ENCODE results near the gene PWP1.

Gene PWP1

DNA sequence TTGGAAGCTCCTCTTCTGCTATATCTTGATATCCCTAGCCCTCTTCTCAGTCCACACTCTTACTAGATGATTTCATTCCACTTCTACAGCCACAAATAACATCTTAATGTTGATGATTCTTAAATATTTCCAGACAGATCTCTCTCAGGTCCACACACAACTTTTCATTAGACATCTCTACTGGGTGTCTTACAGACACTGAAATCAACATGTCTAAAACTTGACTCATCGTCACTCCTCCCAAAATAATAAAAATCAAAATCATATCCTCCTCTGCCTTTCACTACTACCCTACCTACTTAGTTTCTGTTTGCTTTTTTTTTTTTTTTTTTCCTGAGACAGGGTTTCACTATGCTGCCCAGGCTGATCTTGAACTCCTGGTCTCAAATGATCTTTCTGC, 63.5 kb downstream of the PWP1 start:
- DNase-seq = no peak

DNA sequence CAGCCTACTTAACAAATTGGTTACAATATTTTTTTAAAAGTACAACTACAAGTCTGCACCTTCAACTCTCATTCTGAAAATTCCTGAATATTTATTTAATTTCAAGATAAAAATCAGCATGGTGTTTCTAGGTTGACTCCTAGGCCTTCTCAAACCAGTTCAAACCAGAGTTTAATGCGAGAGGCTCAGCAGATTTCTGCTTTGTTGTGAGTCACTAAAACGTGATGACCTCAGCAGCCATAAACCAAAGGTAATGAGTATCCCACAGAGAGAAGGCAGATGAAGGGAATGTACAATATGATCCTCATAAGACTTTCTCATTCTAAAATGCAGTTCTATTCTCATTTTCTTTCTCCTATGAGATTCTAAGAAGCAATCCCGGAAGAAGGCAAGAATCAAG, 73.8 kb downstream of the PWP1 start:
- DNase-seq = no peak

DNA sequence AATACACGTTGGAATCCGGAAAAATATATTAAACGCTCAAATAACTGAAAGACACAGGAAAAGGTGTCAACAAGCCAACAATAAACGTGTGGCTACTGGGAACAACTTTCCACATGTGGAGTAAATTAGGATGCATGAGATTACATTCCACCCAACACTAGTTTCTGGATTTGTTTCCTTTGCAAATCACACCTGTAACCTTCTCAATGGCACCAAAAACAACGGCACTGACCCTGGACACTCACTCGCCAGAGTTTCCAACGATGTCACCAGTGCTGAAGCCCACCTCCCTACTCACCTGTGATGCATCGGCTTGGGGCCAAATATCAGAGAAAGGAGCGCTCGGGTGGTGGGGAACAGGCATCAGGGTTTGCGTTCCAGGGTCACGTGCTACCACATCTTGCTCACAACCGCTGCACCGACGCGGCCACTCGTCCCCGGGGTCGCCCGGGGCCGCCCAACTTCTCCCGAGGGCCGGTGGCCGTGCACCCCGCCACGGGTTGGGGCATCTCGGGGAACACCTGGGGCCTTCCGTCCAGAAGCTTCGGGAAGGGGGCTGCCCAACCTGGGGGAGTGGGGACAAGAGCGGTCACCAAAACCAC, 74.7 kb downstream of the PWP1 start:
- DNase-seq = peak; percentile 63

DNA sequence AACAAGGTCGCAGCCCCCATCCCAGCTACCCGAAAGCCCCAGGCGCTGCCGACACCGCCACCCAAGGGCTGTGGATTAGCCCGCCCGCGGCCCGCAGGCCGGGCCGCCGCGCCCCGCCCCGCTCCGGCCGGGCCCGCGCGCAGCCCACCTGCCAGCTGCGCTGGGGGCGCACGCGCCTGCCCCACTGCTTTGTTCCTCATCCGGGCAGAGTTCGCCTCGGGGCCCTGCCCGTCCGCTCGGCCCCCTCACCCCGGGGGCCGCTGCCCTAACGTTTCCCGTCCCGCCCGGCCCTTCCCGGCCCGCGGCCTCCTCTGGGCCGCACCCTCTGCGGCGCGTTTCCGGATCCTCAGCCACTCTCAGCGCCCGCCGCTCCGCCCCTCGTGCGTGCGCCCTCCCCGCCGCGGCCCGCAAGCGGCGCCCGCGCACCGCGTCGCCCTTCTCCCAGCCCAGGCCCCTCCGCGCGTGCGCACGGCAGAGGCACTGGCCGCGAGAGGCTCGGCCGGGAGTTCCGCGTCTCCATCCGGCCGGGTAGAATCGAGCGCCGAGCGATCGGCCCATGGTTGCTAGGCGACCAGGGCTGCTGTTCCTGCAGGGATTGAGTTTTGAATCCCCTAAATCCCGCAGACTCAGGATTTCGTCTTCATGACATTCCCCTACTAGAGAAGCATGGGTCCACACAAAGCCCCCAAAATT, 75.4 kb downstream of the PWP1 start, which contains the start of gene PRDM4:
Gene PRDM4, minus strand, starts transcription at position 329 of the 693 bp plus-strand sequence. CDS start 622 bp downstream, outside the sequence.
- DNase-seq = peak; percentile 95

DNA sequence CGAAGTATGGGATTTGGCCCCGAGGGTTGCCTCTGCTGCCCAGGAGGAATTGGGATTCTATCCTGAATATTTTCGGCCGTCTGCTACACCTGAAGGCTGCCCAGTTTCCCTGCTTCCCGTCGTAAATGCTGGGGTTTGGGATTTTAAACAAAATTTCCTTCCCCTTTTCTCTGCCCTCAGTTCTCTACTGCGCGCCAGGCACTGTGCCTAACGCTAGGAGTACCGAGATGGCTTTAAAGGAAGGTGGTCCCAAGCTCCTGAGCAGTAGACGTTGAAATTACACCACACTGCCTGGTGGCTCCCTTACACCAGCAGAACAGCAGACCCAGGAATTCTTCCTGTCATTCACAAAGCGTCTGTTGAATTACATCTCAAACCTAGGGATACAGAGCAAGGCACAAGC, 75.9 kb downstream of the PWP1 start:
- peak; percentile 31 for DNase-seq

All from NCI-H1105 treated with DMSO at 0.1 percent for 48 hours (cell line).